Fibroblast of gingiva (primary cell): Measurements from ENCODE around the gene VSIR.

ENCODE experiments used
- DNase-seq: peaks from one replicate; pipeline ENCODE4 v3.0.0-alpha.2; 2011; ENCODE audit warnings: low read depth

Gene VSIR

GRCh38 chr10:71747039-71747531 lies 26.2 kb downstream of the VSIR start:
- no peak for DNase-seq

GRCh38 chr10:71746344-71747037 lies 26.8 kb downstream of the VSIR start:
- DNase-seq = no peak

- DNase-seq = no peak
Observed at GRCh38 chr10:71745664-71746250, 27.6 kb downstream of the VSIR start.

- DNase-seq = no peak
Observed at GRCh38 chr10:71744897-71745663, 28.2 kb downstream of the VSIR start.

- no peak for DNase-seq
Observed at GRCh38 chr10:71743866-71744265, 29.5 kb downstream of the VSIR start.

GRCh38 chr10:71743089-71743838 lies 30.1 kb downstream of the VSIR start:
- no peak for DNase-seq

GRCh38 chr10:71742301-71743088 lies 30.8 kb downstream of the VSIR start:
- no peak for DNase-seq

- no peak for DNase-seq
Observed at GRCh38 chr10:71741671-71742070, 31.6 kb downstream of the VSIR start.

- DNase-seq = no peak
Observed at GRCh38 chr10:71741029-71741428, 32.3 kb downstream of the VSIR start.

GRCh38 chr10:71740069-71740653 lies 33.2 kb downstream of the VSIR start:
- DNase-seq = peak; percentile 26

- DNase-seq = no peak
Observed at GRCh38 chr10:71739358-71739900, 33.9 kb downstream of the VSIR start.

GRCh38 chr10:71737834-71738197 lies 35.5 kb downstream of the VSIR start:
- DNase-seq = peak; percentile 28

GRCh38 chr10:71737001-71737833 lies 36.1 kb downstream of the VSIR start:
- no peak for DNase-seq

- no peak for DNase-seq
Observed at GRCh38 chr10:71736570-71736952, 36.8 kb downstream of the VSIR start.

- DNase-seq = no peak
Observed at GRCh38 chr10:71735709-71736569, 37.4 kb downstream of the VSIR start.

- DNase-seq = no peak
Observed at GRCh38 chr10:71734797-71735196, 38.5 kb downstream of the VSIR start.

GRCh38 chr10:71731791-71732190 lies 41.5 kb downstream of the VSIR start:
- DNase-seq = no peak

GRCh38 chr10:71729161-71729636 lies 44.1 kb downstream of the VSIR start:
- no peak for DNase-seq
